NCI-H2107 (cell line): ENCODE results near the gene GALNT7.
"Not testable (repeated sequence)": the region's sequence is repeated elsewhere in the genome, so short reads cannot be mapped to it uniquely, and the experiment has no call there.

Experiments
- DNase-seq: peaks from one replicate; lab custom pipeline; 2025; lab: John Stamatoyannopoulos, UW

GALNT7 gene

DNA sequence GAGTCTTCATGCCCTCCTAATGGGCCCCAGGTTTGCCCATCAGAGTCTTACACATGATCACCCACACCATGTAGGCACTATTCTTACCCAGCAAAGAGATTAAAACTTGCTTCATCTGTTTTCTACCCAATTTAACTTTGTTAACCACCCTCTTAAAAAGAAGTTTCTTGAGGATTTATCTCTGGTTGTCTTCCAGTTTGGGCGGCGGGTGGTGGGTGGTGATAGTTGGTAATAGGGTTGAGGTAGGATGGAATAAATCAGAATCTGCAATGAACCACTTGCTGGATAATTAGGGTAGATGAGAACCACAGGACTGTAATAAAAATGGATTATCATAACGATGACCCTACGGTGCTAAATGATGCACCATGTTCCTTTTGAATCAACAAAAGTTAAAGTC lies 30.9 kb downstream of the GALNT7 start:
- no peak for DNase-seq

DNA sequence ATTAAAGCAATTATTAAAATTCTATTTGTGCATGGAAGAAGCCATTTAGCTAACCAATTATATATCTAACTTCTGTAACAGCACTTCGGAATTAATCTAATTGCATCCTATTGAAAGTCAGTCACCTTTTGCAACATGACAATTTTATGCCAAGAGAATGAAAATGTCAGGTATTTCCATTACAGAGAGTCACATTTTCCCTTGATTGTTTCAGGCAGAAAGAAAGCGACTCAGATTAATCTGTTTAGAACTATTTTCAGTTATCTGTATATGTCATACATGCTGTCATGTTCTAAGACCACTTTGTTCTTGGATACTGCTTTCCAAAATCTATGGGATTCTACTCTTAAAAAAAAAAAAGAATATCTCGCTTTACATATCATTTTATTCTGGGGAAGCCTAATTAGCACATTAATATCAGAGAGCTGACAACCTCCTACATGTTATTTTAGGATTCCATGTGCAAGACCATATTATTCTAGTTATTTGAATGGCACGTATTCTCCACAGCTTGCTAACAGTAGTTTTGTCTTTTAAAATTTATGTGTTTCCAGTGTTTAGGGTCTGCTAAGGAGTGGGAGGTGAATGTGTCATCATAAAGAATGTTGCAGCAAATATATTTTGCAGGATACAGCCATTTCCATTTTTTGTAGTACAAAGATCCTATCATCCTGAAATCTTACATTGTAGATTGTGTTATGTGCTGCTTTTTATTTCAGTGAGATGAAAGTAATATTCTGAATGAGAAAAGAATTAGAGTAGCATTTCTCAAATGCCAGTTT lies 31.7 kb downstream of the GALNT7 start:
- no peak for DNase-seq

DNA sequence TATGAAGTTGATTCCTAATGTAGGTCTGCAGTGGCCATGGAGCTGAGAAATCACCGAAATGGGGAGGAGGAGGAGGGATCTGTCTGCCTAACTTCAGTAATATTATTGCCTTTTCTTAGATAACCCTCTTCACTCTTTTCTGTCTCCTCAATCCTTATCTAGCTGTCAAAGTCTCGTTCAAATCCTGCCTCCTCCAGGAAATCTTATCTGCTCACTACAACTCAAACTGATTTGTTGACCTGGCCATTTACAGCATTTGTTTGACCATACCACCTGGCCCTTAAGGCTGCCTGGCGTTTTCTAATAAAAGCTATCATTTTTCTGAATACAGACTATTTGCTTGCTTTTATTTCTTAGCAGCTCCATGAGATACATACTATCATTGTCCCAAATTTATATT lies 33.8 kb downstream of the GALNT7 start:
- DNase-seq: no peak

DNA sequence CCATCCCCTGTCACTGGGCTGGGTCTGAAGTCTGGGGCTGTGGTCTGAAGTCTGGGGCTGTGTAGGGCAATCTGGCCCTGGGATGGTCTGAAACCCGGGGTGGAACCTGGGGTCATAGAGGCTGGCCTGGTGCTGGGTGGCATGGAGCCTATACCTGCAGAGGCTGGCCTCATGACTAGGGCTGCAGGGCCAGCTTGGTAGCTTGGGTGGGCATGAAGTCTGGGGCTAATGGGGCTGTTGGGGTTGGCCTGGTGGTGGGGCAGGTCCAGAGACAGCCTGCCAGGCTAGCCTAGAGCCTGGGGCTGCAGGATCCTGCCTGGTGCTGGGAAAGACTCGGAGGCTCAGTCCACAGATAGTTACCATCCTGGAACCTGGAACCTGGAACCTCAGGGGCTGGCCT lies 37.0 kb downstream of the GALNT7 start:
- DNase-seq: no peak

DNA sequence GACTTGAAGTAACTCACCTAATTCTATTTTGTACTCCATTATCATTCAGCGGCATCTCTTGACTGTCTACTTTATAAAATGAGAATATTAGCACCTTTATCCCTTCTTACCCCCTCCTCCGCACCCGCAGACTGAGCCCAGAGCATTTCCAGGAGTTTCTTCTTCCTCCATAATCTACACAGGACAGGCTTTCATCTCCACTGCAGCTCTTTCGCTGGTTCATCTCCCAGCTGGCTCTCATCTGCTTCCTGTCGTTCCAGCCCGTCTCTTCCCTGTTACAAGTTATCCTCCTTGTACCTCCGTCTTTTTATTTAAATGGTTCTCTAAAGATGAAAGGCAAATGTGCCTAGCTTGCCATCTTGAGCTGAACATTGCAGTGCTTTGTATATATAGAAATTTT lies 39.8 kb downstream of the GALNT7 start:
- no peak for DNase-seq

DNA sequence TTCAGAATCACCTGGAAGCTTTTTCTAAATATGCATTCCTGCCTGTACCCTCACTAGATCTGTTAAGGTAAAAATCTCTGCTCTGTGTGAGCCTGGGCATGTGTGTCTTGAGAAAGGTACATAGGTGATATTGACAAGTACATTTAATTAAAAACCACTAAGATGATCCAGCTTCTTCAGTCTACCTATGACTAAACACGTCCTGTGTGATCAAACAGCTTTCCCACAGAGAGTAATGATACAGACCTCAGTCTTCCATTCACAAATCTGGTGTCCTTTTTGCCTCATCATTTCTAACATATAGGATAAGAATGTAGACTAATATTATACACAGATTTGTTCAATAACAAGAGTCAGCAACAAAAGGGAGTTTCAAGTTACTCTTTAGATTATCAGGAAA lies 42.6 kb downstream of the GALNT7 start:
- no peak for DNase-seq

DNA sequence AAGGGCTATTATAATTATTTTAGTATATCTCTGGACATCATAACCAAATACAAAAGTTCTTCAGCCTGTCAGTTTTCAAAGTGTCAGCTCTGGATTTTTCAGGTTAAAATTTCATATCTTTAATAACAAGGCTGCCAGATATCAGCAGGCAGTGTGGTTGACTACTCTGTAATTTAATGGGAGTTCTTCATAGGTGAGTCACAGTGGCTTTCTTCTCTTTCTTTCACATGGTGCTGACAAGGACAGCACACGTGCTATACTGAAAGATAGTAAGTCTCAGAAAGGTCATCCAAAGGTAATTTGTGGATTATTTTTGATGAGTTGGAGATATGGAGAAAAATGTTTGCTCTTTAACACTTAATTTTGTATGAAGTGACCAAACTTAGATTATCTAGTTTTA lies 43.2 kb downstream of the GALNT7 start:
- no peak for DNase-seq

DNA sequence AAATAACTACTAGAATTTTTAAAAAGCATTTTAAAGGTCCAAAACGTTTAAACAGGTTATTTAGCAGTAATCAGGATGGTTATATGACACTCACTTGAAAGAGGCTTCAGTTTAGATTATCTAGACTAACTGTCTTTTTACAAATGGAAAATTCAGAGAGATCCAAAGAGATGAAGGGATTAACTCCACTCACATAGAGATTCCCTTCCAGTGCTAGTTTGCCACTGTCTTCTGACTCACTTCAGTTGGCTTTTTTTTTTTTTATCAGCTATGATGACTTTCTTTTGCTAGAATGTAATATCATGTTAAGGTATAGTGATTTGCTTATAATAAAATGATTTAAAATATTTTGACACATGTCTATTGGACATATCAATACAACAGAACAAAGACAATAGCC lies 43.8 kb downstream of the GALNT7 start:
- no peak for DNase-seq

DNA sequence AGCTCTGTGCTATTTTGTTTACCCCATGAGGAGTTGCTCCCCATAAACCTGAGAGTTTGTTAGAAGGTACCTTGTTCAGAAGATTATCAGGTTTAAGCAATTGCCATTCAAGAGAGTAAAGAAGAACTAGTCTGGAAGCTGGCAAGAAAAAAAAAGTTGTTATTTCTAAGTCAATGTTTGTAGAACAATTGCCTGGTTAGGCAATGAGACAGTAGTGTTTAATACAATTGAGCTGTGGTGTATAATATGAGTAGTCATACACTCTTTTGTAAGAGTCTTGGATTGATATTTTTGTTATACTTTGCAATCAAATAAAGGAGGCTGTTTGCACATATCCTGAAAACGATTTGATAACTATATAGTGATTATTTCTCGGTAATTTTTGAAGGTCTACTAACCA lies 44.7 kb downstream of the GALNT7 start:
- no peak for DNase-seq

DNA sequence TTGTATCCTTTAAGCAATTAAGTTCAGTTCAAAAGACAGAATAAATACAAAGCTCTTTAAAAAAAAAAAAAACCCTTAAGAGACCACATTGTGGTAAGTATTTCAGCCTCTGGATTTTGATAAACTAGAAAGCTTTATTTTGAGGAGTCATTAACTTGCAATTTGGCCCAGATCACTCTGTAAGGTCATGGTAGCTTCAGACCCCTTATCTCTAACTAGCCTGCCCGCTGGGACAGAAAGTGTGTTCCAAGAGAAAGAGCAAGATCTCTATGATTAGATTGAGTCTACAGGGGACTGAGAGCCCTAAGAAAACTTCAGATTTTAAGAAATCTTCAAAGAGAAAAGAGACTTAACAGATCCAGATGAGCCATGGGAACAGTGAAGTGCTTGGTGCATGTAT lies 45.6 kb downstream of the GALNT7 start:
- DNase-seq: no peak

DNA sequence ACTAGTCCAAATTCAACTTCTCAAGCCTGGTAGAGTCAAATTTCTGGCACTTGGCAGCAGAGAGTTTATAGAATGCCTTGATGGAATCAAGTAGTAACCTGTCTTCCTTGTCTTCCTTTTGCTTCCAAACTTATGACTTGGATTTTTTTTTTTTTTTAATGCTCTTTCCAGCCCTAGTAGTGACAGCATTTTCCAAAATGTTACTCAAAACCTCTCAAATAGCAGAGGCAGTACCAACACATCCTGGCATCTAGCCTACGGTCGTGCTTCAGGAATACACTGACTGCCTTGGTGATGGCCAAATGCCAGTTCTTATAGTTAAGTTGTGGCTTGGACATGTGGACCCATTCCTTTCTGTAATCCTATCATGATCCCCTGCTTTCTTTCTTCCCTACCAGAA lies 46.0 kb downstream of the GALNT7 start:
- DNase-seq: no peak

DNA sequence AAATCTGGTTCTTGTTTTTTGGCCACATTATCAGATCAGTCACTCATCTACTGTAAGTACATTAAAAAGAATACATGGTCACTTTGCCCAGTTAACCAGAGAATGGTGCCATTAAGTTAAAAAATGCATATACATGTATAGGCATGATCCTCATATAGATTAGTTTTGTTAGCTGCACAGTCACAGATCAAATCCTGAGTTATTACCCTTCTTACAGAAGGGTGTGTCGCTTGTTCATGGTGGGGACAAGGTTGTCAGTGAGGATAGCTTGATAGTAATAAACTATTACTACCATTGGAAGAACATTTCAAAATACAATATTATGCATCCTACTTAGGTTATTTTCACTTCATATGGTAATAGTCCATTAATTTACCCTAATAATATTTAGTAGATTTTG lies 48.5 kb downstream of the GALNT7 start:
- DNase-seq: no peak

DNA sequence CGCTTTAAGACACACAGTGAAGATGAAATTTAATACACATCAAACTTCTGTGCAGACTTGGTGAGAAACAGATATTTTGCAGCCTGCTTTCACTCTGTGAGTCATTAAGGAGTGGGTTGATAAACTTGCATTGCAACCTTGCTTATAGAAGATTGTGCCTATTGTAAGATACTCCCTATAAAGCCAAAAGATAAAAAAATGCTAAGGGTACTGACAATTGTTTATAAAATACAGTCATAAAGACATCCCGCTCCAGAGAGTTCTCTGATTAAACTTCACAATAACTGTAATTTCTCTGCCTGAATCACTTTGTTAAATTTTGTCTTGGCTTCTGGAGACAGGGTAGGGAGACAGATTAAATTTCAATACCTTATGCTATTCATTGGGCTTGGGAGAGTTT lies 49.1 kb downstream of the GALNT7 start:
- no peak for DNase-seq

DNA sequence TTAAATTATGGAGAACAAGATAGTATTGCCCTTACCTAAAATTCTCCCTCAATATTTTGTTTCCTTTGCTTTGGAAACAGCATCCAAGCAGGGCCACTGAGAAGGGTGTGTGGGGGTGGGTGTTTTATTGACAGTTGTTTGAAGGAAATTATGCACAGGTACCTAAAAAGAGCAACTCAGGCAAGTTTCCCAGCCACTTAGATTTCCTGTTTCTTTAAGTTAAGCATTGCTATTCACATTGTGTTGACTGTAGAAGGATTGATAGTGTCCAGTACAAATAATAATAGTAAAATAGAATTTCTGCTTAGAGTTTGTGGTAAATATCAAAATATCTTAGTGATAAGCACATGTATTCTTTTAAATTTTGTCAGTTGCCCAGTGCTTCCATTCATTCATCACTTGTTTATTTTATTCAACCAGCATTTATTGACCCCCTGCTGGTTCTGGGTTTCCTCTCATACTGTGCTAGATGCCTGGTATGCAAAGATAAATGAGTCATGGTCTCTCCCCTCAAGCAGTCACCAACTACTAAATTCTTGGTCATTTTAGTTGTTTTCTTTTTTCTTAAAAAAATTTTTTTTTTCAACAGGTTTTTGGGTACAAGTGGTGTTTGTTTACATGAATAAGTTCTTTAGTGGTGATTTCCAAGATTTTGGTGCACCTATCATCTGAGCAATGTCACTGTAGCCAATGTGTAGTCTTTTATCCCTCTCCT lies 50.0 kb downstream of the GALNT7 start:
- DNase-seq: no peak

DNA sequence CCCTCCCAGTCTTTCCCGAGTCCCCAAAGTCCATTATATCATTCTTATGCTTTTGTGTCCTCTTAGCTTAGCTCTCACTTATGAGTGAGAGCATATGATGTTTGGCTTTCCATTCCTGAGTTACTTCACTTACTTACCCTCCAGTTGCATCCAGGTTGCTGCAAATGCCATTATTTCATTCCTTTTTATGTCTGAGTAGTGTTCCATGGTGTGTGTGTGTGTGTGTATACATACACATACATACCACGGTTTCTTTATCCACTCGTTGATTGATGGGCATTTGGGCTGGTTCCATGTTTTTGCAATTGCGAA lies 50.5 kb downstream of the GALNT7 start:
- DNase-seq: not testable (repeated sequence)

DNA sequence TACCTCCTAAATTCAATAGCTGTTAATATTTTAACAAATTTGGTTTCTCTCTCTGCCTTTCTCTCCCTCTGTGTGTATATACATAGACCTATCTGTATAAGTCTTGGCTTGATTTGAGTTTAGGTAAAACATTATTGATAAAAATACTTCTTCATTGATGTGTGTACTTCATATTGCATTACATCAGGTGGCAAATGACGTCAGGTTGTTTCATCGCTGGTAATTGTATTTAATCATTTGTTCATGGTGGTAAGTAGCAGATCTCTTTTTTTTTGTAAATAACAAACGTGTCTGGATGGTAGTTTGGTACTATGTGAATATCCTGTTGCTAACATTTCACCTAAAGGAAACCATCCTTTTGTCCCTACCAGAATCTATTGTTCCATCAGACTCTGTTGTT lies 55.1 kb downstream of the GALNT7 start:
- no peak for DNase-seq

DNA sequence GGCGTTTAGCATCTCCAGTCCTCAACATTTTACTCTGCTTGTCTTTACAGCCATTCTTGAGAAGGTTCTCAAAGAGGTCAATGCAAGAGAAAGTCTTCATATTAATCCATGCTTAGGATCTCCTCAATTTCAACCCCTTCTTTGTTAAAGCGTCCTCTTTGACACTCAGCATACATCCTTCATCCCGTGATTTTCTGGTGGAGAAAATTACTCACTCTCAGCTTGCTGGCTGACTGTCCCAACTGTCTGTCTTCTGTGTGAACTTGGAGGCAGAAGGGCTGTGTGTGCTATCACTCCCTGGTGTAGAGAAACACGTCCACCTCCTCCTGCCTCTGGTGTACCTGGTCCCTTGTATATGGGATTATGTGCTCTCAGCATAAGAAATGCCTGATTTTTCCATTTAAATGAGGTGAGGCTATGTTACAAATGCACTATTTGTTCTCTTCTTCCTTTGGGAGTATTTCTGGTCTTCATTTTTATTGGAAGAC lies 57.8 kb downstream of the GALNT7 start:
- no peak for DNase-seq

DNA sequence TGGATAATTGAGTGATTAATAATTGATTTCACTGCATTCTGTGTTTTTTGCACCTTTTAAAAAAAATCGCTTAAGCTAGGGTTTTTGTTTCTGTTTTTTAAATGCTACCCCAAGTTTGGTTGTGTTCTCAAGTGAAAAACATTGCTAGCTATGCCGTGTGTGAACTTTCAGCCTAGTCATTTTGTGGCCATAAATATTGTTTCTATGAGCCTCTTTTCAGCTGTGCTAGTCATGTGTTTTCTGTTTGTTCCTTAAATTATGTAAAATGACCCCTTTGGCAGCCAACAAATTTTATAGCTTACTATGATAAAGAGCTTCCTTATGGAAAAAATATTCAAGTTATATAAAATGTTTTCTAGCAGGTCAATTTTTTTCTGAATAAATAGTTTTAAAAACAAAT lies 59.1 kb downstream of the GALNT7 start:
- no peak for DNase-seq

DNA sequence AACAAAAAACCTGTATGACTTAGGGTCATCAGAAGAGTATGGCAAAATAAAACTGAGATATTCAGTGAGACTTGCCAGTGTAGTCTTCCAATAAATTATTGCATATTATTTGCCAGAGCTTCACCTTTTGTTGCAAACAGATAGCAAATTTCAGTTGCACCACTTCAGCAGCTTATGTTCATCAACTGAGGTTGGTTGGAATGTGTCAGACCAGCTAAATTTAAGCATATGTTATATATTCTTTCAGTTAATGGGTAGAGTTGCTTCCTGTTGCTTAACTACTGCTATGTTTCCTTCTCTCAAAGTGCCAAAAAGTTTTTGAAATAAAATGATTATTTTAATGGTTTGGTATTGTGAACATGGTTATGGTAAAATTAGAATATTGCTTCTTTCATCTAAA lies 61.5 kb downstream of the GALNT7 start:
- DNase-seq: no peak

DNA sequence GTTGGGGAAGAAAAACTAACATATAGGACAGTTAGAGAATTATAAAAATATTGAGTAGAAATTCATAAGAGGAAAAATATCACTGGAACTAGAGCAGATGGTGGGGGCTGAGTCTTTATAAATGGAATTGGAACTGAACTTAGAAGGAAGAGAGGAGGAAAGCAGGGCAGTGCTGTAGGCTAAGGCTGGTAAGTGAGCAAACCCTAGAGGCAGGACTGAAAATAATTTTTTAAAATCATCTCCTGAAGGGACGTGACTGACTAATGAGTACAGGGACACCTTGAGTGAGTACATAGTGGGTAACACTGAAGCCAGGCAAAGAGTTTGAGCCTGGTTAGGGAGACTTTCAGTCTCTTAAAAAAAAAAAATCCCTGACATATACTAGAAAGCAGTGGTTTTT lies 63.3 kb downstream of the GALNT7 start:
- no peak for DNase-seq

DNA sequence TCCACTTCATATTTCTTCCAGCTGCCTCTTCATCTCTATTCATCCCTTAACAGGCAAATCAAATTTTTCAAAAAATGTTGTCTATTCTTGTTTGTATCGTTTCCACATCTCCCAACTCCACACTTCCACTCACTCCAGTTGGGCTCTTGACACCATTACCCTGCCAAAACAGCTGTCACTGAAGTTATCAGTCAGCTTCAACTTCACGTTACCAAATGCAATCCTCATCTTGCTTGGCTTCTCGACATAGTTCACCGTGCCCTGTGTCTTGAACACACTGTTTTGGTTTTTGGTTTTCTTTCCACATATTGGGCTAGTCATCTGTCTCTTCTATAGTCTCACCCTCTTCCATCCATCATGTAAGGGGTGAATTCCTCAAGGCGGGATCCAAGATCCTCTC lies 65.2 kb downstream of the GALNT7 start:
- DNase-seq: no peak

DNA sequence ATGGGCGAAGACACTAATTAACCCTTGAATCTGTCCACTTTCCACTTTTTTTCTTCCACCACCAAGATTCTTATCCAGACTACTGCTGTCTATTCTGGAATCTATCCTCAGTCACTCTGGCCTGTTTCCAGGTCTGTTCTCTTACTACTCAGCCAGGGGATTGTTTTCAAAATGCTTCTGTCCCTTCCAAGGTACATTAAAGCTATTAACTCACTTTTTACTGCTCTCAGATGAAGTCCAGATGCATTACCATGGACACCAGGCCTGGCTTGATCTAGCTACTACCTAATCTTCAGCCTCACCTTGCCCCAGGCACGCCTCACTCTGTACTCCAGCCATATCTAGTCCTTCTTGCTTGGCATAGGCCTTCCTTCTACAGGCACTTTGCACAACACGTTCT lies 66.4 kb downstream of the GALNT7 start:
- no peak for DNase-seq

DNA sequence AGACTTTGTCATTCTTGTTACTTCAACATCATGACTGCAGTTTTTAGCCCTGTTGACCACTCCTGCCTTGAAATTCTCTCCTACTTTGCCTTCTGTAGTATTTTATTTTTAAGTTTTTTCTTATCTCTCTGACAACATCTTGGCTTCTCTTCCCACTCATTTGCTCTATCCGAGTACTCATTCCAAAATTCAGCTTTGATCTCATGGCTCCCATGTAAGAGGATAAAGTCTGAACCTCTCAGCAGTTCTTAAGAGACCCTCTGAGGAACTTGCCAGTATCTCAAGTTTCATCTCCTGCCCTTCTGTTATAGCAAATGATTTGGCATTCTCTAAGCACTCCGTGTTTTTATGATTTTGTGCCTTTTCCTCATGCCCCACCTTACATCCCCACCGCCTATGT lies 67.7 kb downstream of the GALNT7 start:
- no peak for DNase-seq

DNA sequence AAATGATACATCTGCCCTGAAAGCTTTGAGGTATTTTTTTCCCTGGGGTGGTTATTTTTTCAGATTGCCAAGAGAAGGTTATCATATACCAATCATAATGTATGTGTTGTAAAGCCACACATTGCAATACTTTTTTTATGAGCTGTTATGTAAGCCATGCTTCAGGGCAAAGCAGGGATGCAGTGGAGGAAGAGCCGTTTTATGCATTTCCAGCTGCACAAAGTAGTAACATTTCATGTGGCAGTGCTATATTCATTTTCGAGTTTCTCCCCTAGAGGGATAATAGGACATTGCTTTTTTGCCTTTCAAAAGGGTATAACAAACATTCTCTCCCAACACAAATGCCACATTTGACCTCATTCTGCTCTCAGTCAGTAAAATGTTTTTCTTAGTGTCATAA lies 68.5 kb downstream of the GALNT7 start:
- DNase-seq: no peak
